ENCODE results near the gene HM13.

DNA sequence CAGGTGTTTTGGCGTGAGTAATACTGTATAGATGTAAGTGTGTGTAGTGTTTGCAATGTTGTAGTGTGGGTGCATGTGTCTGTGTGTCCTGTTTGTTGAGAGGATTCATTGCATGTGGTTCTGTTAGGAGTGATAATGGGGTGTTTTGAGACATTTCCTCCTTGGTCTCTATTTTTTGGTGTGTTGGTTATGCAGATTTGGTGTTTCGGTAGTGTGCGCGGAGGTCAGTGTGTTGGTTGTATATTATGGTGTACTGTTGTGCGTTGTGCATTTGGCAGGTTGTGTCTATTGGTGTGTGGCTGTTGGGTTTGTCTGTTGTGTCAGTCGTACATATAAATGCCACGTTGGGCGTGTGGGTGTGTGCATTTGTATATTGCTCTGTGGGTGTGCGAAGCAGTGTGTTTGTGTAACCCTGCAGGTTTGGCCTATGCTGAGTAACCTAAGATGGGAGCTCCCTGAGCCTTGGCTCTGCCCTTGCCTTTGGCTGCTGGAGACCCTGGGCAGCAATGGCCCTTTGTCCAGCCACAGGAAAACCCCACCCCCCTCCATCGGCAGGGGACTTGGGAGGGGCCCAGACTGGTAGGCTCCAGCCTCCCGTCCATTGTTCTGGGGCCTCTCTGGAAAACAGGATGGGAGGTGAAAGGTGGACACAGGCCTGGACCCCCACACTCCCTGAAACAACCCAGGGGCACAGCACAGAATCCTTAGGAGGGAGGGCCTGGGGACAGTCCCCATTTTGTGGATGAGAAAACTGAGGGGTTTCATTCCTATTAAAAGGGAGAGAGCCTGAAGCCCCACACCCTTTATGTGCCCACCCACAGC lies 80.5 kb downstream of the HM13 start:
- TF ChIP-seq, protein P1, sequence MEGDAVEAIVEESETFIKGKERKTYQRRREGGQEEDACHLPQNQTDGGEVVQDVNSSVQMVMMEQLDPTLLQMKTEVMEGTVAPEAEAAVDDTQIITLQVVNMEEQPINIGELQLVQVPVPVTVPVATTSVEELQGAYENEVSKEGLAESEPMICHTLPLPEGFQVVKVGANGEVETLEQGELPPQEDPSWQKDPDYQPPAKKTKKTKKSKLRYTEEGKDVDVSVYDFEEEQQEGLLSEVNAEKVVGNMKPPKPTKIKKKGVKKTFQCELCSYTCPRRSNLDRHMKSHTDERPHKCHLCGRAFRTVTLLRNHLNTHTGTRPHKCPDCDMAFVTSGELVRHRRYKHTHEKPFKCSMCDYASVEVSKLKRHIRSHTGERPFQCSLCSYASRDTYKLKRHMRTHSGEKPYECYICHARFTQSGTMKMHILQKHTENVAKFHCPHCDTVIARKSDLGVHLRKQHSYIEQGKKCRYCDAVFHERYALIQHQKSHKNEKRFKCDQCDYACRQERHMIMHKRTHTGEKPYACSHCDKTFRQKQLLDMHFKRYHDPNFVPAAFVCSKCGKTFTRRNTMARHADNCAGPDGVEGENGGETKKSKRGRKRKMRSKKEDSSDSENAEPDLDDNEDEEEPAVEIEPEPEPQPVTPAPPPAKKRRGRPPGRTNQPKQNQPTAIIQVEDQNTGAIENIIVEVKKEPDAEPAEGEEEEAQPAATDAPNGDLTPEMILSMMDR (conservative IDR thresholded peaks at IDR 0.05) = no peak
- TF ChIP-seq ZFX (IDR thresholded peaks at IDR 0.05) = no peak
